Medulla oblongata (tissue), 1 donor: ENCODE measurements around the gene TBATA.
"Not testable (repeated sequence)": the region's sequence is repeated elsewhere in the genome, so short reads cannot be mapped to it uniquely, and the experiment has no call there.

ENCODE experiments used
- DNase-seq: peaks from one replicate; pipeline ENCODE4 v3.0.0-alpha.2; 2015; ENCODE audit errors: extremely low spot score

TBATA gene

GRCh38 chr10:70778267-70778924, 6.8 kb downstream of the TBATA start:
- DNase-seq: no peak

GRCh38 chr10:70777063-70777875, 7.9 kb downstream of the TBATA start:
- DNase-seq: no peak

DNA sequence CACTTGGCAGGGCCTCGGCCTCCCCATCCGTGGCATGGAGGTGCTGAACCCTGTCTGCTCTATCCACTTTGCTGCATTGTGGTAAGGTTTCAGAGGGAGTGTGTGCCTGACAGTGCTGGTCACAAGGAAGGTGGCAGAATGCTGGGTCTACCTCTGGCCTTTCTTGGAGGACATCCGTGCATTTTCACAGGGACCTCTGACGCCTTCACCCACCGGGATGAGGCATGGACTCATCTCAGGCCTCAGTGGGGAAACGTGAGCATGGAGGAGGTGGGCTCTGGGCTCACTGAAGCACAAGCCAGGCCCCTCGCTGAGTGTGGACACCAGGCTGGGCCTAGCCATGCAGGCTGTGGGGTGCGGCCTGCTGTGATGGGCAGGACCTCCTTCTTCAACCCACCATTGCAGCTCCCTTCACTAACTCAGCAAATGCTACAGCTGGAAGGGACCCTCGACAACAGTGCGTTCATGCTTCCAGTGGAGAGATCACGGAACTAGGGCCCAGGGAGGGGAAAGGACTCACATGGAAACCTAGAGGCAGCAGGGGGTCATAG, 8.6 kb downstream of the TBATA start:
- DNase-seq: no peak

DNA sequence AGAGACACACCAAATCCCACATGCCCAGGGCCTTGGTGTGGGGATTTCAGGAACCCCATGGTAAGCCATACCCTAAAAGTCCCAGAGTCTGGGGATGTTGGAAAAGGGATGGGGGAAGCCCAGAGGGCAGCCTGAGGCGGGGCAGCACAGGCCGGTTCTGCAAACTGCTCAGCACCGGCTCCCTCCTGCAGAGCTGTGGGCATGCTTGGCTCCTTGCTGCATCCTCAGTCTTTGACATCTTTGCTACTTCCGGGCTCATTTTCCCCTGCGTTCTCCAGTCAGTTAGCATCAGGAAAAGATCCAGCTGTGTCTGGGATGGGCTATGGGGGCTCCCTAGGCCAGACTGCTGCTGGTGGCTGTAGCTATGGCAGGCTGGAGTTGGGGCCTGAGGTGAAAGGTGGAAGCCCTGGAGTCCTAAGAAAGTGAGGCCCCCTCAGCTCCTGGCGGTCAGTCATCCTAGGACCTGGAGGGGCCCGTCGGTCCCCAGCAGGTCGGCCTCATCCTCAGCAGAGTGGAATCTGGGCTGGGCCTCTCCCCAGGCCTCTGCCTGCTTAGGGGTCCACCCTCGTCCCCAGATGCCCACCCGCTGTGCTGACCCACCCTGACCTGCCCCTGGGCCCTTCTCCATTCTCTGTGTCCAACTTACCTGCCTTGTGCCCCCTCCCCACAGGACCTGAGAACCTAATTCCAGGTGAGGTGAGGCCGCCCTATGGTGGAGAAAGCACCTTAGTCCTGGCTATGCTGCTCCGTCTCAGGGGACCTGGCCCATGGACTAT, 9.3 kb downstream of the TBATA start:
- DNase-seq: no peak

DNA sequence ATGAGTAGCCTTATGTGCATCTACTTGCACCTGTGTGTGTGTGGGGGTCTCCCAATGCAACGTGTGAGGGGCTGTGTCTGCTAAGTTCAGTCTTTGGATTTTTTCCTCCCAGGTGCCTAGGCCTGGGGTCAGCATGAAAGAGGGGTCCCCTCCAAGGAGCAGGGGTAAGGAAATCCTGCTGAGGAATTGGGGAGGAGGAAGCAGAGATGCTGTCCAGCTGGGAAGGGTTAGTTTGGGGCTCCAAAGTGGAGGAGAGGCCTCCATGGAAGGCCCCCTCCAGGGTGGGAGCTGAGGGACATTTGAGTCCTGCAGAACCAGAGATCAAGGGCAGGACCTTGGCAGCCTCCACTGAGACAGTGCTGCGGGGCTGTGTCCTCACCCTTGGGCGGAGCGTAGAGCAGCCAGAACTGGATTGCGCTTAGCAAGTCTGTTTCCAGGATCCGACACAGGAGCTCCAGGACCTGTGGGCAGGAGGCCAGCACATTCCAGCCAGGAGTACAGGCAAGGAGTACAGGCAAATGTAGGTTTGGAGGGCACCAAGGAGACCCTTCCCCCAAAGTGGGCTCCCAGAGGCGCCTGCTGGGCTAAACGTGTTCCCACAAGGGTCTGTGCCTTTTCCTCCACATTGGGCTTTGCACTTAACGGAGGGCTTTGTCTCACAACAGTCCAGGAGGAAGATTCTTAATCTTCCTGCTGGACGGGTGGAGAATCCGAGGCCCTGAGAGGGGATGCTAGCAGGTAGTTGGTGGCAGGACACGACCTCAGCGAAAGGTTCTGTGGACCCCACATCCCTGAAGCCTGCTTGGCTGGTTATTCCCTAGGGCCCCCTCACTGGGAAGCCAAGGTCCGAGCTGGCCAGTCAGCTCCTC, 10.1 kb downstream of the TBATA start:
- DNase-seq: no peak

GRCh38 chr10:70773965-70774809, 11.0 kb downstream of the TBATA start:
- DNase-seq: no peak

DNA sequence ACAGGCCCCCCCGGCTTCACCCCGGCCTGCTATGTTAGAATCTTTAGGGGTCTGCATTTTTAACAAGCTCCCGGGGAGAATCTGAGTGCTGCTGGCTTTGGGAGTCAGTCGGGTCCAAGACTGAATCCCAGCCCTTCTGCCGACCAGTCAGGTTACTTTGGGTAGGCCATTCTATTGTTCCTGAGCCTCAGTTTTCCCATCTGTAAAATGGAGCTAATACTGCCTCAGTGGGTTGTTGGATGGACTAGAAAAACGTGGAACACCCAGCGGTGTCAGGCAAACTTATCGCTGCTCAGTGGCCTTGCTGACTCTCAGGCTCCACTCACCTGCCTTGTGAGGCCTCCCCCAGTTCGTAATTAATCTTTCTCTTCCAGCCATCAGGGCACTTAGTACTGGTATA, 11.7 kb downstream of the TBATA start:
- DNase-seq: no peak

- no peak for DNase-seq
Observed at GRCh38 chr10:70772627-70773026, 12.6 kb downstream of the TBATA start.

GRCh38 chr10:70771311-70772194, 13.6 kb downstream of the TBATA start:
- no peak for DNase-seq

- DNase-seq: not testable (repeated sequence)
Observed at GRCh38 chr10:70770516-70770915, 14.7 kb downstream of the TBATA start.

GRCh38 chr10:70770001-70770400, 15.2 kb downstream of the TBATA start:
- no peak for DNase-seq

- DNase-seq: no peak
Observed at GRCh38 chr10:70769121-70769520, 16.1 kb downstream of the TBATA start.

GRCh38 chr10:70768026-70768685, 17.0 kb downstream of the TBATA start:
- DNase-seq: not testable (repeated sequence)

- DNase-seq: no peak
Observed at GRCh38 chr10:70765794-70766594, 19.2 kb downstream of the TBATA start.

GRCh38 chr10:70763567-70763966, 21.6 kb downstream of the TBATA start:
- DNase-seq: no peak

- no peak for DNase-seq
Observed at GRCh38 chr10:70762441-70763175, 22.6 kb downstream of the TBATA start.

DNA sequence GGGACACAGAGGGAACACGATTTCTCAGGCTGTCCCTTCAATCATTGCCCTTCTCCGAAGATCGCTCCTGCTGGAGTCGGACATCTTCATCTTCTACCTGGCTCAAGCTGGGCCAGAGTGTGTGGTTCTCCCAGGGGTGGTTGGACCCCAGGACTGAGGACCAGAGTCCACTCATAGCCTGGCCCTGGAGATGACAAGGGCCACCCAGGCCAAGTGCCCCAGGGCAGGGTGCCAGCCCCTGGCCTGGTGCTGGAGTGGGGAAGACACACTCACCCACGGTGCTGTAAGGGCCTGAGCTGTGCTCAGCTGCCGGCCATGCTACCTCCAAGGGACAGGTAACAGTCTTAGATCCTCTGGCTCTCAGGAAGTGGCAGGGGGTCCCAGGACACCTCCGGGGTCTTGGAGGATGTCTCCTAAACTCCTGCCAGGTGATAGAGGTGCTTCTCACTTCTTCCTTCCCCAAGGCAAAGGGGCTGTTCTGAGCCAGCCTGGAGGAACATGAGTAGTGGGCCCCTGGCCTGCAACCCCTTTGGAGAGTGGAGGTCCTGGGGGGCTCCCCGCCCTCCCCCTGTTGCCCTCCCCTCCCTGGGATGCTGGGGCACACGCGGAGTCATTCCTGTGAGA, 23.3 kb downstream of the TBATA start:
- no peak for DNase-seq
